HCEC 1CT (cell line): ENCODE data around the gene SHROOM1.
"Not testable (repeated sequence)": the region's sequence is repeated elsewhere in the genome, so short reads cannot be mapped to it uniquely, and the experiment has no call there.

Experiments used
- DNase-seq: peaks from one replicate; pipeline ENCODE4 v3.0.0-alpha.2; 2017

Gene SHROOM1

DNA sequence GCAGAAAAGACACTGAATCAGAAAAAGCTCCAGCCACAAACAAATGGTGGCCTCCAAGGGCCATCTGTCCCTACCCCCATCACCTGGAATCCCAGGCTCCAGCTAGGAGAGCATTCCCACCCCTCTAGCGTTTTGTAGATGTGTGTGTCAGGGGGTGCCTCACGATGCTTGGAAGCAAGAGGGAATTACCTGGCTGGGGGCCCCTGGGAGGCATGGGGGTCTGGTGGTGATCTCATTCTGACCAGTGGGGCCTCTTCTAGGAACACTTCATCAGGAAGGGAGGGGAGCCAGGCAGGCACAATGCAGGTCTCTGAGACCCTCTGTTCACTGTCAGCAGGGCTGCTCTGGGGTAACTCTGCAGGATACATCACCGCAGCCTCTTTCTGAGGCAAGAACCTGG, 6.0 kb downstream of the SHROOM1 start:
- DNase-seq, result no peak

GRCh38 chr5:132823481-132824050, 6.9 kb downstream of the SHROOM1 start:
- no peak for DNase-seq

- no peak for DNase-seq
Observed at GRCh38 chr5:132822650-132823480, 7.6 kb downstream of the SHROOM1 start.

GRCh38 chr5:132821791-132822190, 8.7 kb downstream of the SHROOM1 start:
- no peak for DNase-seq

GRCh38 chr5:132821350-132821749, 9.1 kb downstream of the SHROOM1 start:
- DNase-seq, result no peak

DNA sequence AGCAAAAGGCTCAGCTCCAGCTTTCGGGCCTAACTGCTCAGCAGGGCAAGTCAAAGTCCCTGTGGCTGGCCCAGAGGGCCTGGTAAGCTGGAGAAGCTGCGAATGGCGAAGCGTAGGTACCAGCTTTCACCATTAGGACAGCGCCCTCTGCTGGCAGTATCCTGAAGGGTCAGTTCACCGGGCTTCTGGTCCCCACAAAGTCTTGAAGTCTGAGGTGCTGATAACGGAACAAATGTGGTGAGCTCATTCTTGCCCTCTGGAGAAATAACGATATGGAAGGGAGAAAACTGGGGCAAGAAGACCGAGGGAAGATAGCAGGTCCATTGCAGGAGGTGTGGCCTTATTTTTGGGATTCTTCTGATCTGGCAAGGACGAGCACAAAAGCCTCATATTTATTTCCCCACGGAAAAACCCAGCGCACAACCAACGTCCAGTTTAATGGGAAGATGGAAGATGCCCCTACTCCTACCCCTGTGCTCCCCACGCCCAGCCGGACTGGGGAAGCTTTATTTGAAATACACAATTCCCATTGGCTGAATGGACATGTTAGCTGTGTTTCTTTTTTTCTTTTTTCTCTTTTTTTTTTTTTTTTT, 10.2 kb downstream of the SHROOM1 start:
- DNase-seq, result peak; percentile 84

DNA sequence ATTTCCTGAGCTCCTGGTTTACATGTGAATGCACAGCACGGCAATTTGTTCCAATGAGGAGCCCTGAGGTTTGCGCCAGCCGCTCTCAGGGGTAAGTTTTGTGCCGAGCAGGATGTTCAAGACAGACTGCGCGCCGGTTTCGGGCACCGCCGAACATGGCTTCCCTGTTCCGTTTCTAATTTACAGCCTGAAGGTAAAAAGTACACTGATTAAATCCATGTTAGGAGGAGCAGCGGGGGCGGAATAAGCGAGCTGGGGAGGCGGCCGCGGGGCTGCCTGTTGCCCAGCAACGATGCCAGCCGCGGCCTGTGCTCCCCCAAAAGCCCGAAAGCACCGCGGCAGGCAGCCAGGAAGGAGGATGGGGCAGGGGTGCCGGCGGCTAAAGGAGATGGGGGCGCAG, 11.0 kb downstream of the SHROOM1 start:
- DNase-seq, result no peak

GRCh38 chr5:132817011-132817410, 13.4 kb downstream of the SHROOM1 start:
- no peak for DNase-seq

- DNase-seq, result no peak
Observed at GRCh38 chr5:132816554-132816953, 13.9 kb downstream of the SHROOM1 start.

GRCh38 chr5:132816083-132816482, 14.4 kb downstream of the SHROOM1 start:
- no peak for DNase-seq

GRCh38 chr5:132815454-132815853, 15.0 kb downstream of the SHROOM1 start:
- DNase-seq, result peak; percentile 69

DNA sequence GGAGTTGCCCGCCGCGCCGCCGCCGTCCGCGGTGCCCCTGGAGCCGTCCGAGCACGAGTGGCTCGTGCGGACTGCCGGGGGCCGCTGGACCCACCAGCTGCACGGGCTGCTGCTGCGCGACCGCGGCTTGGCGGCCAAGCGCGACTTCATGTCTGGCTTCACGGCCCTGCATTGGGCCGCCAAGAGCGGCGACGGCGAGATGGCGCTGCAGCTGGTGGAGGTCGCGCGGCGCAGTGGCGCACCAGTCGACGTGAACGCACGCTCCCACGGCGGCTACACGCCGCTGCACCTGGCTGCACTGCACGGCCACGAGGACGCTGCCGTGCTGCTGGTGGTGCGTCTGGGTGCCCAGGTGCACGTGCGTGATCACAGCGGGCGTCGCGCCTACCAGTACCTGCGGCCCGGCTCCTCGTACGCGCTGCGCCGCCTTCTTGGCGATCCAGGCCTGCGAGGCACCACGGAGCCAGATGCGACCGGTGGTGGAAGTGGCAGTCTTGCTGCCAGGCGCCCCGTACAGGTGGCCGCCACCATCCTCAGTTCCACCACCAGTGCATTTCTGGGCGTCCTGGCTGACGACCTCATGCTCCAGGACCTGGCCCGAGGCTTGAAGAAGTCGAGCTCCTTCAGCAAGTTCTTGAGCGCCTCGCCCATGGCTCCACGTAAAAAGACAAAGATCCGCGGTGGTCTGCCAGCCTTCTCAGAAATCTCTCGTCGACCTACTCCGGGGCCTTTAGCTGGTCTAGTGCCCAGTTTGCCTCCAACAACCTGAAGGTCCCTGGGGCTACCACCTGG, 15.7 kb downstream of the SHROOM1 start:
- DNase-seq, result no peak

- no peak for DNase-seq
Observed at GRCh38 chr5:132813599-132814502, 16.6 kb downstream of the SHROOM1 start.

- no peak for DNase-seq
Observed at GRCh38 chr5:132812781-132813598, 17.5 kb downstream of the SHROOM1 start, which contains the start of gene SOWAHA. Gene SOWAHA, plus strand, starts transcription at chr5:132813302. Its CDS starts 320 bp downstream, at chr5:132813622.

DNA sequence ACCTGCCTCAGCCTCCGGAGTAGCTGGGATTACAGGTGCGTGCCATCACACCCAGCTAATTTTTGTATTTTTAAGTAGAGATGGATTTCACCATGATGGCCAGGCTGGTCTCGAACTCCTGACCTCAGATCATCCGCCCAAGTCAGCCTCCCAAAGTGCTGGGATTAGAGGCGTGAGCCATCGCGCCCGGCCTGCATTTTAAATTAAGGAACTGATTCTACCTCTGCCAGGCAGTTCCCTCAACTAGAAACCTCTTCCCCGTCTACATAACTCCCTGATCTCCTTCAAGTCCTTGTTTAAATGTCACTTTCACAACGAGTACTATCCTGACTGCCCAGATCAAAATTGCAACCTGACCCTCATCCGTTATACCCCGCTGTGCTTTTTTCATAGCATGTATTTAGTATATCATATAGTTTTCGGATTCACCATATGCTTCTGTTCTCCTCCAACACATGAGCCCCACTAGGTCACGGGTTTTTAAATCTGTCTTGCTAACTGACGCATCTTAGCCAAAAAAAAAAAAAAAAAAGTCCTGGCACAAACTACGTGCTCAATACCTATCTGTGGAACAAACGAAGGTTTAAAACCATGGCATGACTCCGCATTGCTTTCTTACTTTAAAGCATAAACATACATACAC, 18.2 kb downstream of the SHROOM1 start:
- DNase-seq, result no peak

DNA sequence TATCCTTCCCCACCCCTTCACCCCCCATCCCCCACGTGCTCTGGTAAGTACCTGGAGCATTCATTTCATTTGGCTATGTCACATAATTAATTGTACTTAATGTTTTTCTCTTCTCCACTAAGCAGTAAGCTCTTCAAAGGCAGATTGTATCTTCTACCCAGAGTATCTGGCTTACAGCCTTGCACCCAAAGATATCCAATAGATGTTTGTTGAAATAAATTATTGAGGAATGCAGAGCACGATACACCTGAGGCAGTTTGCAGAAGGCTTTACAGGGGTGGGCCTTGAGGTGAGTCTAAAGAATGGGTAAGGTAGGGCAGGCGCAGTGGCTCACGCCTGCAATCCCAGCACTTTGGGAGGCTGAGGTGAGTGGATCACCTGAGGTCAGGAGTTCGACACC, 19.8 kb downstream of the SHROOM1 start:
- no peak for DNase-seq

- no peak for DNase-seq
Observed at GRCh38 chr5:132808866-132809265, 21.6 kb downstream of the SHROOM1 start.

DNA sequence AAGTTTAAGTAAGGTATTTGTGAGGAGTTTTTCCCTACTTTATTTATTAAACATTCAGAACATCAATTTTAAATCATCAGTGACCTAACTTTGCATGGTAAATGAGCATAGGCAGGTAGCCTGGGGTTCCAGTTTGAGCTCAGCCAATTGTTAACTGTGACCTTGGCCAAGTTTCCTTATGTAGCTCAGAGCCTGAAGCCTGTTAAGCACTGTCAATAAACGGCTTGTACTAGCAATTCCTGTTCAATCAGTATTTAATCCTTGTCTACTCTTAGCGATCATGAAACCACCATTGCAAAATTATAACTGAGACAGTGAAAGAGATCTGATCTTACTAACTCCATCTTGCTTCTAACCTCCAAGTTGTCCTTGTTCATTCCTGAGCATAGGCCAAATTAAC, 22.0 kb downstream of the SHROOM1 start:
- DNase-seq, result no peak

- DNase-seq, result no peak
Observed at GRCh38 chr5:132807163-132807838, 23.1 kb downstream of the SHROOM1 start.

DNA sequence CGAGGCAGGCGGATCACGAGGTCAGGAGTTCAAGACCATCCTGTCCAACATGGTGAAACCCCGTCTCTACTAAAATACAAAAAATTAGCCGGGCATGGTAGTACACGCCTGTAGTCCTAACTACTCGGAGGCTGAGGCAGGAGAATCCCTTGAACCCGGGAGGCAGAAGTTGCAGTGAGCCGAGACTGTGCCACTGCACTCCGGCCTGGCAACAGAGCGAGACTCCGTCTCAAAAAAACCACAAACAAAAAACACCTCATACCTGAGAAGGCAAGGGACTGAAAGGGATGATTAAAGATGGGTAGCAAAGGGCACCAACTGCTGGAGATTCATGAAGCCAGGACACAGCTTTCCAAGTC, 23.7 kb downstream of the SHROOM1 start:
- not testable (repeated sequence) for DNase-seq
